Ovary (tissue), 3 donors: Measurements from ENCODE around the gene DAB2IP.

ENCODE experiments used
- POLR2A ChIP-seq: fragments of 450-650 bp; IDR thresholded peaks from one replicate; pipeline ENCODE4 v1.6.1; 2017; ENCODE audit warnings: antibody characterized with exemption, mild to moderate bottlenecking, moderate library complexity
- TF ChIP-seq, protein P1 (sequence below), 3 donors: fragments of 450-650 bp in 2 of 3; fragments of 200-600 bp in 1 of 3; IDR thresholded peaks; one replicate each; pipeline versions ENCODE4 v1.5.1 to v1.8.0; 2016 to 2022; ENCODE audit warnings: antibody characterized with exemption in 3 of 3, mild to moderate bottlenecking in 1 of 3
- donor health status: DM: no; HTN: no; CAD: no.

DNA sequence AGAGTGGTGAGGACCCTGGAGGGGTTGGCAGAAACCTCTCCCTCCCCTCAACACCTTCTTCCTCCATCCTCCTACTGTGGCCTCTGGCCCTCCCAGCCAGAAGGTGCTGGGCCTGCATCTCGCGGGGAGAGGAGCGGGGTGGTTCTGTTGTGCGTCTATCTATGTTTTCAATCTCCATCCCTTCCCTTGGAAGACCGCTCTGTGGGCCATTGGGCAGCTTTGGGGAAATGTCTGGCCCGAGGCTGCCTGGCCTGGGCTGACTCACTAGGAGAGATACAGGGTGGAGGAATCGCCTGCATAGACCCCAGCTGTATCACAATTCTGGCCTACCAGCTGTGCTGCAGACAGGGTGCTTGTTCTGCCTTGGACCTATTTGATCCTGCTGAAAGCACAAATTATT, 48.4 kb upstream of the DAB2IP start:
- TF ChIP-seq, protein P1, sequence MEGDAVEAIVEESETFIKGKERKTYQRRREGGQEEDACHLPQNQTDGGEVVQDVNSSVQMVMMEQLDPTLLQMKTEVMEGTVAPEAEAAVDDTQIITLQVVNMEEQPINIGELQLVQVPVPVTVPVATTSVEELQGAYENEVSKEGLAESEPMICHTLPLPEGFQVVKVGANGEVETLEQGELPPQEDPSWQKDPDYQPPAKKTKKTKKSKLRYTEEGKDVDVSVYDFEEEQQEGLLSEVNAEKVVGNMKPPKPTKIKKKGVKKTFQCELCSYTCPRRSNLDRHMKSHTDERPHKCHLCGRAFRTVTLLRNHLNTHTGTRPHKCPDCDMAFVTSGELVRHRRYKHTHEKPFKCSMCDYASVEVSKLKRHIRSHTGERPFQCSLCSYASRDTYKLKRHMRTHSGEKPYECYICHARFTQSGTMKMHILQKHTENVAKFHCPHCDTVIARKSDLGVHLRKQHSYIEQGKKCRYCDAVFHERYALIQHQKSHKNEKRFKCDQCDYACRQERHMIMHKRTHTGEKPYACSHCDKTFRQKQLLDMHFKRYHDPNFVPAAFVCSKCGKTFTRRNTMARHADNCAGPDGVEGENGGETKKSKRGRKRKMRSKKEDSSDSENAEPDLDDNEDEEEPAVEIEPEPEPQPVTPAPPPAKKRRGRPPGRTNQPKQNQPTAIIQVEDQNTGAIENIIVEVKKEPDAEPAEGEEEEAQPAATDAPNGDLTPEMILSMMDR (IDR thresholded peaks at IDR 0.05) = no peak
- no peak for TF ChIP-seq POLR2A
